Esophagus muscularis mucosa (tissue), 4 donors: Measurements from ENCODE around the gene PSG5.
"Not testable (repeated sequence)": the region's sequence is repeated elsewhere in the genome, so short reads cannot be mapped to it uniquely, and the experiment has no call there.

Experiments used
- CTCF ChIP-seq, 3 experiments: fragments of 200-600 bp in 2 of 3; fragments of 450-650 bp in 1 of 3; sonication (generic) in 2 of 3; IDR thresholded peaks; one replicate each; pipeline ENCODE4 v1.5.1; 2017 to 2019; ENCODE audit warnings: antibody characterized with exemption in 3 of 3, mild to moderate bottlenecking in 2 of 3, moderate library complexity in 1 of 3
- EP300 ChIP-seq: sonication (generic); formaldehyde crosslinking; IDR thresholded peaks from one replicate; pipeline ENCODE4 v1.6.1; 2017; ENCODE audit warnings: antibody characterized with exemption
- POLR2A ChIP-seq: fragments of 450-650 bp; IDR thresholded peaks from one replicate; pipeline ENCODE4 v1.6.1; 2017; ENCODE audit warnings: antibody characterized with exemption, moderate library complexity, mild to moderate bottlenecking, low read depth
- POLR2AphosphoS5 ChIP-seq, 2 donors: sonication (generic); formaldehyde crosslinking; IDR thresholded peaks; one replicate each; pipeline ENCODE4 v1.6.1; 2017; ENCODE audit warnings: antibody characterized with exemption in 2 of 2

- peak in 1 of 3 experiments; percentile 3 for TF ChIP-seq CTCF (IDR thresholded peaks at IDR 0.05)
- TF ChIP-seq POLR2AphosphoS5 (IDR thresholded peaks at IDR 0.05); EP300; POLR2A: not testable (repeated sequence)
Observed at GRCh38 chr19:43198686-43199419, 12.5 kb upstream of the PSG5 start.
